Omental fat pad (tissue), 4 donors: ENCODE data around the gene DOCK9. TPM values are rescaled to one million over a fixed set of nuclear protein-coding genes. Genes with fewer than 3 reads are reported as not detected.

Source experiments
- ATAC-seq: fragments of 150-250 bp; one replicate; pipeline ENCODE4 v1.9.1; 2016; ENCODE audit warnings: mild to moderate bottlenecking, moderate library complexity; ENCODE audit not compliant: low FRiP score
- DNase-seq: peaks from one replicate; pipeline ENCODE4 v3.0.0-alpha.2; 2019; ENCODE audit warnings: low spot score
- total RNA-seq, 4 donors: library from RNA; depleted of rRNA; stranded (reverse); fragments of >200 nt; gene quantifications; one replicate each; pipeline ENCODE4 v1.1.0, GENCODE V29; 2016
- TF ChIP-seq, protein P1 (sequence below), 3 donors: fragments of 450-650 bp; IDR thresholded peaks; one replicate each; pipeline ENCODE4 v1.5.1; 2016 to 2017; ENCODE audit warnings: antibody characterized with exemption in 3 of 3, mild to moderate bottlenecking in 3 of 3, moderate library complexity in 2 of 3

The DOCK9 gene
- total RNA-seq, 4 donors from 2014 or later: 94.4 to 364 (median 145) TPM

DNA sequence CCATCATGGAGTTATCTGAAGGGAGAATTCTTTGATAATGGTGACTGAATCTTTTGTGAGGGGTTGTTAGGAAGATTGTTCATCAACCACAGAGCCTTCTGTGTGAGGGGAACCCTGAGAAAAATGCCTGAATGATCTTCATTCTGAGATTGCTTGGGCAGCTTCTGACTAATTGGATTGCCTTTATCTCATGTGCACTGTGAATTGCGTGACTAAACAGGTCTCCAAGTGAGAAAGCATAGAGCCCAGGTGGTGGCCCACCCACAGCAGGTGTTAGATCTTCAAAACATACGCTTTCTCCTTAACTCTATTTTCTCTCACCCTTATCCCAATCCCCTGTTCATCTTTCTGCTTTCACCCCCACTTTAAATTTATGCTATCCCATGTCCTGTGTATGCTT, 58.3 kb downstream of the DOCK9 start:
- TF ChIP-seq, protein P1, sequence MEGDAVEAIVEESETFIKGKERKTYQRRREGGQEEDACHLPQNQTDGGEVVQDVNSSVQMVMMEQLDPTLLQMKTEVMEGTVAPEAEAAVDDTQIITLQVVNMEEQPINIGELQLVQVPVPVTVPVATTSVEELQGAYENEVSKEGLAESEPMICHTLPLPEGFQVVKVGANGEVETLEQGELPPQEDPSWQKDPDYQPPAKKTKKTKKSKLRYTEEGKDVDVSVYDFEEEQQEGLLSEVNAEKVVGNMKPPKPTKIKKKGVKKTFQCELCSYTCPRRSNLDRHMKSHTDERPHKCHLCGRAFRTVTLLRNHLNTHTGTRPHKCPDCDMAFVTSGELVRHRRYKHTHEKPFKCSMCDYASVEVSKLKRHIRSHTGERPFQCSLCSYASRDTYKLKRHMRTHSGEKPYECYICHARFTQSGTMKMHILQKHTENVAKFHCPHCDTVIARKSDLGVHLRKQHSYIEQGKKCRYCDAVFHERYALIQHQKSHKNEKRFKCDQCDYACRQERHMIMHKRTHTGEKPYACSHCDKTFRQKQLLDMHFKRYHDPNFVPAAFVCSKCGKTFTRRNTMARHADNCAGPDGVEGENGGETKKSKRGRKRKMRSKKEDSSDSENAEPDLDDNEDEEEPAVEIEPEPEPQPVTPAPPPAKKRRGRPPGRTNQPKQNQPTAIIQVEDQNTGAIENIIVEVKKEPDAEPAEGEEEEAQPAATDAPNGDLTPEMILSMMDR (IDR thresholded peaks at IDR 0.05): no peak
- no peak for DNase-seq
- no peak for ATAC-seq

DNA sequence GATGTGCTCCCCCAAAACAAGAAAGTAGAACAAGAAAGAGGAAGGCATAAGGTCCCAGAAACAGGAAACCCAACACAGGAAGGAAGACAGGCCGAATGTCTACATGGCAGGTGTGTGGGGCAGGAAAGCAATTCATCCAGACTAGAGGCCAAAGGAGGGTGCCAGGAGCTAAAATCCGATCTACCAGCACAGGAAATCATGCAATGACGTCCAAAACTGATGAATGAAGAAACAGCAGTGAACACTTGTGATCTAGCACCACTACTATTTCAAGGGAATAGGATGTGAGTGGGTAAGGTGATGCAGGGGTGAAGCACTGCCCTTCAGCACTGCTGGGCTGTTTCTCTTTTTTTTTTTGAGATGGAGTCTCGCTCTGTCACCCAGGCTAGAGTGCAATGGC, 59.1 kb downstream of the DOCK9 start:
- TF ChIP-seq, protein P1 (IDR thresholded peaks at IDR 0.05): no peak
- DNase-seq (no peak), ATAC-seq (no peak)

DNA sequence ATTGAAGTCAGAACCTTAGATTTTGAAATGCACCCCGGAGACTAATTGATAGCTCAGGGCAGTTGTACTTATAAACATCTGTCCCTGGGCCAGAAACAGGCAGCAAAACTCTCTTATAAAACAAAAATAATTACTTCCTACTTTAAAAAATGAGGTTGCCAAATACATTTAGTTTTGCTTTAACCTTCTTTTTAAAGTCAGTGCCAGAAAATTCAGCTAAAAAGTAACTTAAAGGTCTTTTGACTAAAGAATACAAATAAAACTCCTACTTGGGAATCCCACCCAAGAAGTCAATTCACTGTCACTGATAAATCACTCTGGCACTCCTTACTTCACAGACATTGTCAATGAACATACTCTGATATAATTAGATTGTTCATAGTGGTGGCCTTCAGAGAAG, 60.7 kb downstream of the DOCK9 start:
- ATAC-seq: no peak
- DNase-seq: no peak
- TF ChIP-seq, protein P1 (IDR thresholded peaks at IDR 0.05): no peak

DNA sequence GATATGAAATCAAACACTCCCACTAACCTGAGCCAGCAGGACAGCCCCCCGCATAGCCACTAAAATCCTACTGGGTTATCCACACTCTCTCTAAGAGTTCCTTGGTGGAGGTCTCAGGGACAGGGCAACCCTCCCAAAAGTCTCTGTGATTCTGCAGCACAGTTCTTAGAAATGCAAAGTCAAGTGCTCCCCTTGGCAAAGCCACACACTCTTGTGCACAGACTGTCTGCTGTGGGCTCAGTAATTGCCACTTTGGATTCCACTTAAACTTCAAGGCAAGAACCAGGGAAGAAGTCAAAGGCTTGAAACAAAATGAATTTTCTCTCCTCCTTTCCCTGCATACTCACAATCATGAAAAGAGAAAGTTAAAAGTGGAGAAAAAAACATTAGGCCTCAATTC, 61.5 kb downstream of the DOCK9 start:
- TF ChIP-seq, protein P1 (IDR thresholded peaks at IDR 0.05): no peak
- no peak for DNase-seq
- no peak for ATAC-seq

DNA sequence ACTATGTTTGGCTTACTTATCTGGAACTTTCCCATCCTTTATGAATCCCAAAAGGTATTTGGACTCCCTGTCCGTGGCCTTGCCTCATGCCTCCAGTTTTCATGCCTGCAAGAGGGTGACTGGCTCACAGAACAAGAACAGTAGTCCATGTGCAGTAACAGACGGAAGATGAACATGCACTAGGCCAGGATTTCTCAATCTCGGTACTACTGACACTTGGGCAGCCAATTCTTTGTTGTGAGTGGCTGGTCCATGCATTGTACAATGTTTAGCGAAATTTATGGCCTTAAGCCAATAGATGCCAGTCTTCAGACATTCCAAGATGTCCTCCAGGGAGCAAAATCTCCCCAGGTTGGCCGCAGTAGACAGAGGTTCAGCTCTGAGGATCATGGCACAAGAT, 61.9 kb downstream of the DOCK9 start:
- no peak for ATAC-seq
- DNase-seq: no peak
- TF ChIP-seq, protein P1 (IDR thresholded peaks at IDR 0.05): no peak

DNA sequence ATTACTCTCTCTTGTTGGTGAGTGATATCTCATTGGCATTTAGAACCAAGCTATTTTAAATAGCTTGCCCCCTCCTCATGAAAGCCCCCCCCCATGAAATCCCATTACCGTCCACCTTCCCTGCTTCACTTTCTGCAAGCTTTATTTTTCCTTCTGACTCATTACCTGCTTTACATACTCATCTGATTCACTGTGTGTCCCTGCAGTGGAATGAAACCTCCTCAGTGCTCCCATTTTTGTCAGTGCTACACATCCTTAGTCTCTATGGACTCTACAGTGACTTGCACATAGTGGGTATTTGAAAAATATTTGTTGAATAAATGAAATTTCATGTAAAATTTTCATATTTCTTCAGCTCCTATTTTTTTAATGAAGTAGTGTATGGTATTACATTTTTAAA, 62.3 kb downstream of the DOCK9 start:
- TF ChIP-seq, protein P1 (IDR thresholded peaks at IDR 0.05): no peak
- DNase-seq: no peak
- no peak for ATAC-seq

GRCh38 chr13:98913741-98914140, 64.1 kb downstream of the DOCK9 start:
- DNase-seq (no peak), ATAC-seq (no peak)
- TF ChIP-seq, protein P1 (IDR thresholded peaks at IDR 0.05): no peak
